A549 (cell line): ENCODE measurements around the gene SMIM20. TPM values are rescaled to one million over a fixed set of nuclear protein-coding genes. Genes with fewer than 3 reads are reported as not detected.

ENCODE experiments used
- ATAC-seq, 2 experiments: fragments of 200-7000 bp in 1 of 2; fragments of >200 bp in 1 of 2; cut with Nextera tagmentation in 1 of 2; cut with Tn5 transposase in 1 of 2; 3 replicates each; pipeline versions ENCODE4 v1.8.0 to v1.9.1; 2018 to 2020; ENCODE audit warnings: mild to moderate bottlenecking in 1 of 2, moderate library complexity in 1 of 2
- CTCF ChIA-PET: fragments of 300-600 bp; sonication (Branson Sonifier 250); formaldehyde crosslinking; extraction: SDS; loops from one replicate; lab custom pipeline; 2021; ENCODE audit warnings: antibody characterized with exemption, inconsistent platforms; lab: Yijun Ruan, JAX
- POLR2A ChIA-PET: fragments of 350-600 bp; formaldehyde crosslinking; extraction: SDS; loops from one replicate; lab custom pipeline; 2021; ENCODE audit warnings: antibody characterized with exemption, inconsistent platforms; lab: Yijun Ruan, JAX
- DNase-seq, 2 experiments: peaks; one replicate each; pipeline versions ENCODE4 v3.0.0 to v3.0.0-alpha.2; 2011 to 2016; ENCODE audit warnings: low read depth in 1 of 2, low spot score in 1 of 2
- FAIRE-seq: peaks from 2 replicates; lab custom pipeline; 2011; peaks lifted over from hg19 to GRCh38; lab: Jason Lieb, UNC
- H3K27ac ChIP-seq, 2 experiments: fragments of >200 bp; sonication (Bioruptor Twin); formaldehyde crosslinking; 3 replicates each; pipeline ENCODE4 v1.5.1; 2016 to 2017
- H3K4me1 ChIP-seq: fragments of >200 bp; sonication (Bioruptor Twin); formaldehyde crosslinking; 3 replicates; pipeline ENCODE4 v1.6.1; 2016
- H3K4me2 ChIP-seq: fragments of >200 bp; sonication (Bioruptor Twin); formaldehyde crosslinking; 3 replicates; pipeline ENCODE4 v1.6.1; 2016
- H3K4me3 ChIP-seq: fragments of >200 bp; sonication (Bioruptor Twin); formaldehyde crosslinking; 3 replicates; pipeline ENCODE4 v1.5.1; 2016
- H3K9me3 ChIP-seq: fragments of >200 bp; sonication (Bioruptor Twin); formaldehyde crosslinking; 3 replicates; pipeline ENCODE4 v1.6.1; 2016
- ATOH8 ChIP-seq: fragments of 250-450 bp; sonication (Bioruptor Pico); IDR thresholded peaks from 2 replicates; pipeline ENCODE4 v1.5.0; 2020; ENCODE audit warnings: low read depth, mild to moderate bottlenecking, moderate library complexity
- BHLHE40 ChIP-seq: IDR thresholded peaks from 2 replicates; pipeline ENCODE4 v1.6.1; 2012; ENCODE audit warnings: low read depth, low read length, inconsistent platforms
- CBX2 ChIP-seq: fragments of 200-600 bp; sonication (generic); IDR thresholded peaks from 2 replicates; pipeline ENCODE4 v1.6.1; 2016; ENCODE audit warnings: low read depth, mild to moderate bottlenecking, borderline replicate concordance
- CBX8 ChIP-seq: fragments of 200-600 bp; sonication (generic); IDR thresholded peaks from 2 replicates; pipeline ENCODE4 v1.6.1; 2016
- CHD2 ChIP-seq: fragments of 150-350 bp; IDR thresholded peaks from 2 replicates; pipeline ENCODE4 v1.6.1; 2014; ENCODE audit warnings: low read length; ENCODE audit not compliant: partially characterized antibody
- FOSB ChIP-seq: fragments of 250-450 bp; sonication (Bioruptor Pico); IDR thresholded peaks from 2 replicates; pipeline ENCODE4 v1.5.0; 2020; ENCODE audit warnings: mild to moderate bottlenecking, moderate library complexity
- FOSL2 ChIP-seq, 2 experiments: fragments of 450-650 bp in 1 of 2; fragments of >200 bp in 1 of 2; sonication (Bioruptor Twin) in 1 of 2; formaldehyde crosslinking; IDR thresholded peaks; 2 replicates each; pipeline versions ENCODE4 v1.5.0 to v1.6.1; 2016 to 2020; ENCODE audit warnings: mild to moderate bottlenecking in 1 of 2, moderate library complexity in 1 of 2
- FOXS1 ChIP-seq: fragments of 250-450 bp; sonication (Bioruptor Pico); IDR thresholded peaks from 2 replicates; pipeline ENCODE4 v1.5.0; 2020; ENCODE audit warnings: mild to moderate bottlenecking, moderate library complexity
- HDAC2 ChIP-seq: fragments of 200-600 bp; sonication (generic); IDR thresholded peaks from 2 replicates; pipeline ENCODE4 v1.6.1; 2016
- HES2 ChIP-seq: fragments of >200 bp; sonication (Bioruptor Twin); formaldehyde crosslinking; IDR thresholded peaks from 2 replicates; pipeline ENCODE4 v1.6.1; 2016
- HOXA7 ChIP-seq: fragments of 250-450 bp; sonication (Bioruptor Pico); IDR thresholded peaks from 2 replicates; pipeline ENCODE4 v1.5.0; 2020; ENCODE audit warnings: mild to moderate bottlenecking, moderate library complexity
- NR3C1 ChIP-seq: fragments of >200 bp; sonication (Bioruptor Twin); formaldehyde crosslinking; IDR thresholded peaks from 3 replicates; pipeline ENCODE4 v1.6.1; 2017
- RARB ChIP-seq: fragments of 250-450 bp; sonication (Bioruptor Pico); IDR thresholded peaks from 2 replicates; pipeline ENCODE4 v1.8.0; 2021; ENCODE audit warnings: mild to moderate bottlenecking, moderate library complexity
- SMC3 ChIP-seq: fragments of >200 bp; sonication (Bioruptor Twin); formaldehyde crosslinking; IDR thresholded peaks from 3 replicates; pipeline ENCODE4 v1.6.1; 2018; ENCODE audit warnings: inconsistent platforms
- TFCP2L1 ChIP-seq: fragments of 250-450 bp; sonication (Bioruptor Pico); IDR thresholded peaks from 2 replicates; pipeline ENCODE4 v1.5.0; 2021; ENCODE audit warnings: mild to moderate bottlenecking
- ZNF302 ChIP-seq: fragments of 250-450 bp; sonication (Bioruptor Pico); IDR thresholded peaks from 2 replicates; pipeline ENCODE4 v1.9.0; 2021; ENCODE audit warnings: inconsistent platforms, mild to moderate bottlenecking, moderate library complexity
- WGBS: methylation state at CpG from one replicate; pipeline ENCODE4 v1.1.6; 2017; ENCODE audit errors: missing lambda C conversion rate; 5-methylcytosine and 5-hydroxymethylcytosine counted together
- polyA plus RNA-seq, 4 experiments: library from polyadenylated mRNA; depleted of rRNA in 3 of 4; stranded (reverse); fragments of >200 nt; fragmentation: RNase III in 1 of 4; extraction: RNeasy Plus Mini Kit Qiagen cat#74134 plus additional on column Dnase treatment in 1 of 4; gene quantifications; 2 replicates in 3 of 4; 3 replicates in 1 of 4; pipeline ENCODE4 v1.2.3, GENCODE V29; 2011 to 2017
- TF ChIP-seq, protein P1 (sequence below): fragments of >200 bp; sonication (Bioruptor Twin); formaldehyde crosslinking; IDR thresholded peaks from 3 replicates; pipeline ENCODE4 v1.5.1; 2016
- TF ChIP-seq, protein P2 (sequence below): fragments of 250-450 bp; sonication (Bioruptor Pico); IDR thresholded peaks from 2 replicates; pipeline ENCODE4 v1.5.0; 2021; ENCODE audit warnings: mild to moderate bottlenecking, moderate library complexity, borderline replicate concordance

SMIM20 gene
- polyA plus RNA-seq, 2 of the 4 experiments (the other 2 are of a cell fraction): 32.9 to 50.5 TPM

- Histone ChIP-seq H3K4me3 (no peak overlapping the region), H3K4me1 (no peaks in the 10 kb centered on the region), H3K27ac (no peak overlapping the region), H3K9me3 (no peaks in the 10 kb centered on the region), H3K4me2 (no peak overlapping the region)
- ATAC-seq (no peak), FAIRE-seq (no peak), DNase-seq (no peak)
- CTCF ChIA-PET: interaction anchor here (1.2 kb wide), 1 partner anchor 17 kb away, joined by 3 read pairs; no protein-coding TSS in a partner anchor
- no peak for TF ChIP-seq SMC3
- TF ChIP-seq FOSL2 (IDR thresholded peaks at IDR 0.05): no peak
- TF ChIP-seq FOSL2 (CRISPR knock-in tag; IDR thresholded peaks at IDR 0.05): no peak
- no peak for TF ChIP-seq HES2
- TF ChIP-seq HDAC2: no peak
- no peak for TF ChIP-seq CHD2
- TF ChIP-seq TFCP2L1 (CRISPR knock-in tag): no peak
- TF ChIP-seq, protein P1, sequence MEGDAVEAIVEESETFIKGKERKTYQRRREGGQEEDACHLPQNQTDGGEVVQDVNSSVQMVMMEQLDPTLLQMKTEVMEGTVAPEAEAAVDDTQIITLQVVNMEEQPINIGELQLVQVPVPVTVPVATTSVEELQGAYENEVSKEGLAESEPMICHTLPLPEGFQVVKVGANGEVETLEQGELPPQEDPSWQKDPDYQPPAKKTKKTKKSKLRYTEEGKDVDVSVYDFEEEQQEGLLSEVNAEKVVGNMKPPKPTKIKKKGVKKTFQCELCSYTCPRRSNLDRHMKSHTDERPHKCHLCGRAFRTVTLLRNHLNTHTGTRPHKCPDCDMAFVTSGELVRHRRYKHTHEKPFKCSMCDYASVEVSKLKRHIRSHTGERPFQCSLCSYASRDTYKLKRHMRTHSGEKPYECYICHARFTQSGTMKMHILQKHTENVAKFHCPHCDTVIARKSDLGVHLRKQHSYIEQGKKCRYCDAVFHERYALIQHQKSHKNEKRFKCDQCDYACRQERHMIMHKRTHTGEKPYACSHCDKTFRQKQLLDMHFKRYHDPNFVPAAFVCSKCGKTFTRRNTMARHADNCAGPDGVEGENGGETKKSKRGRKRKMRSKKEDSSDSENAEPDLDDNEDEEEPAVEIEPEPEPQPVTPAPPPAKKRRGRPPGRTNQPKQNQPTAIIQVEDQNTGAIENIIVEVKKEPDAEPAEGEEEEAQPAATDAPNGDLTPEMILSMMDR: no peak
- TF ChIP-seq ATOH8 (CRISPR knock-in tag): no peak
- no peak for TF ChIP-seq FOSB (CRISPR knock-in tag)
- no peak for TF ChIP-seq HOXA7 (CRISPR knock-in tag)
- TF ChIP-seq FOXS1 (CRISPR knock-in tag): no peak
- TF ChIP-seq RARB: no peak
- no peak for TF ChIP-seq CBX2
- POLR2A ChIA-PET: no interaction called here
- 89% methylated on average over 11 of the region's 11 CpGs for WGBS
These were observed 14.6 kb downstream of the SMIM20 start for GRCh38 chr4:25928379-25929297.

DNA sequence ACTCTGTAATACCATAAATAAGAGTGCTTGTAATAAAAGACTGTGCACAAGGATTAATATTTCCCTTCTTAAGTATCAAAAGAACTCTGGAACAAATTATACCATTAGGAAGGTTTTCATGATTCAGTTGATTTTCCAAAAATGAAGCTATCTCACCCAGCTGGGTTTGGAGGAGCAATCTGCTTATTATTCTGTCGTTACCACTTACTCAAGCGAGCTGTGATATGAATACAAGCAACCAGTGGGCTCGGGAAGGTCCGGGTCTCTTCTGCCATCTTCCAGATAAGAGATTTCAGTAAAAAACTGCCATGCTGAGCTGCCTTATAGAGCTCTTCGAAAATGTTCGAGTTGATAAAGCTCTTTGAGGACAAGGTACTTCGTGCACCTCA lies 15.3 kb downstream of the SMIM20 start:
- POLR2A ChIA-PET: no interaction called here
- CTCF ChIA-PET: interaction anchor here (1.2 kb wide), 1 partner anchor 18 kb away, joined by 3 read pairs; no protein-coding TSS in a partner anchor
- Histone ChIP-seq H3K27ac (no peak overlapping the region), H3K4me2 (no peak overlapping the region), H3K9me3 (no peaks in the 10 kb centered on the region), H3K4me3 (no peak overlapping the region), H3K4me1 (no peaks in the 10 kb centered on the region)
- WGBS: 87% methylated on average over 7 of the region's 7 CpGs
- ATAC-seq: no peak
- no peak for TF ChIP-seq ZNF302 (CRISPR knock-in tag)
- TF ChIP-seq, protein P2, sequence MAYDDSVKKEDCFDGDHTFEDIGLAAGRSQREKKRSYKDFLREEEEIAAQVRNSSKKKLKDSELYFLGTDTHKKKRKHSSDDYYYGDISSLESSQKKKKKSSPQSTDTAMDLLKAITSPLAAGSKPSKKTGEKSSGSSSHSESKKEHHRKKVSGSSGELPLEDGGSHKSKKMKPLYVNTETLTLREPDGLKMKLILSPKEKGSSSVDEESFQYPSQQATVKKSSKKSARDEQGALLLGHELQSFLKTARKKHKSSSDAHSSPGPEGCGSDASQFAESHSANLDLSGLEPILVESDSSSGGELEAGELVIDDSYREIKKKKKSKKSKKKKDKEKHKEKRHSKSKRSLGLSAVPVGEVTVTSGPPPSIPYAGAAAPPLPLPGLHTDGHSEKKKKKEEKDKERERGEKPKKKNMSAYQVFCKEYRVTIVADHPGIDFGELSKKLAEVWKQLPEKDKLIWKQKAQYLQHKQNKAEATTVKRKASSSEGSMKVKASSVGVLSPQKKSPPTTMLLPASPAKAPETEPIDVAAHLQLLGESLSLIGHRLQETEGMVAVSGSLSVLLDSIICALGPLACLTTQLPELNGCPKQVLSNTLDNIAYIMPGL: no peak
- TF ChIP-seq, protein P1: no peak
- TF ChIP-seq CBX8: no peak
- no peak for TF ChIP-seq BHLHE40
- TF ChIP-seq NR3C1: no peak
- no peak for FAIRE-seq
- no peak for DNase-seq
